T-helper 1 cell treated with Interleukin-12 subunit alpha and Interleukin-12 subunit beta and Interleukin-4 antibody, amounts not matched to agents 30 μg/mL and 1 μg/mL, for 36 hours (primary cell): ENCODE results near the gene CACNA1D.
"Not testable (repeated sequence)": the region's sequence is repeated elsewhere in the genome, so short reads cannot be mapped to it uniquely, and the experiment has no call there.

ENCODE experiments used
- H3K27ac Mint-ChIP-seq: one replicate; pipeline ENCODE4 v1.8.0; 2021; ENCODE audit warnings: mild to moderate bottlenecking, mixed read lengths
- H3K27me3 Mint-ChIP-seq: one replicate; pipeline ENCODE4 v1.8.0; 2021; ENCODE audit warnings: low read depth, mixed read lengths
- H3K36me3 Mint-ChIP-seq: one replicate; pipeline ENCODE4 v1.8.0; 2021; ENCODE audit warnings: low read depth, mixed read lengths
- H3K4me1 Mint-ChIP-seq: one replicate; pipeline ENCODE4 v1.8.0; 2021; ENCODE audit warnings: low read depth, mixed read lengths
- H3K4me3 Mint-ChIP-seq: one replicate; pipeline ENCODE4 v1.8.0; 2021; ENCODE audit warnings: mild to moderate bottlenecking, moderate library complexity, mixed read lengths
- H3K9me3 Mint-ChIP-seq: one replicate; pipeline ENCODE4 v1.8.0; 2021; ENCODE audit warnings: mixed read lengths

Gene CACNA1D

DNA sequence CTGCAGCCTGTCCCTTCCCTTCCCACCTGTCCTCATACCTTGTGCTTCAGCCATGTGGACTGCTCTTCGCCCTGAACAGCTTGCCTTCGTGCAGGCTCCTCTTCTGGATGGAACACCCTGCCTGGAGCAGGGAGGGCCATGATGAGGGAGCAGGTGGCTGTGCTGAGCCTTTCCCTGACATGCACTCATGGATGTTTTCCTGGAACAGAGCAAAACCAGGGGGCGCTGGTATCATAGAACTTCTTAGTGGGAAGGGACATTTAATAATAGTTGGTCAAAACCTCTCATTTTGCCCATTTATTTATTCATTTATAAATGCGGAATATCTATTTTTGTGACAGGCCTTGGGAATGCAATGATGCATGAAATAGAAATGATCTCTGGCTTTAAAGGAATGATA, 149.3 kb downstream of the CACNA1D start:
- peaks cover 6% of the 10 kb centered on the region for H3K27me3 Mint-ChIP-seq
- no peaks in the 10 kb centered on the region for H3K9me3 Mint-ChIP-seq
- no peak overlapping the region for H3K27ac Mint-ChIP-seq
- no peaks in the 10 kb centered on the region for H3K4me1 Mint-ChIP-seq
- no peaks in the 10 kb centered on the region for H3K36me3 Mint-ChIP-seq
- H3K4me3 Mint-ChIP-seq, result no peak overlapping the region

GRCh38 chr3:53645754-53646153, 151.3 kb downstream of the CACNA1D start:
- H3K27me3 Mint-ChIP-seq, result peaks cover 6% of the 10 kb centered on the region

GRCh38 chr3:53646723-53647122, 152.3 kb downstream of the CACNA1D start:
- Mint-ChIP-seq H3K9me3 (no peaks in the 10 kb centered on the region), H3K4me3 (no peak overlapping the region), H3K27me3 (peaks cover 6% of the 10 kb centered on the region)

More at GRCh38 chr3:53645754-53646153, 151.3 kb downstream of the CACNA1D start:
- Mint-ChIP-seq H3K36me3 (no peaks in the 10 kb centered on the region), H3K4me1 (peaks cover 2% of the 10 kb centered on the region), H3K9me3 (no peaks in the 10 kb centered on the region), H3K27ac (no peak overlapping the region), H3K4me3 (no peak overlapping the region)

GRCh38 chr3:53649816-53650215, 155.4 kb downstream of the CACNA1D start:
- peaks cover 21% of the 10 kb centered on the region for H3K9me3 Mint-ChIP-seq
- H3K36me3 Mint-ChIP-seq, result no peaks in the 10 kb centered on the region
- peaks cover 4% of the 10 kb centered on the region for H3K4me1 Mint-ChIP-seq
- H3K27ac Mint-ChIP-seq, result no peak overlapping the region
- H3K4me3 Mint-ChIP-seq, result no peak overlapping the region
- peaks cover 11% of the 10 kb centered on the region for H3K27me3 Mint-ChIP-seq

More at GRCh38 chr3:53646723-53647122, 152.3 kb downstream of the CACNA1D start:
- no peak overlapping the region for H3K27ac Mint-ChIP-seq
- H3K36me3 Mint-ChIP-seq, result no peaks in the 10 kb centered on the region
- peaks cover 4% of the 10 kb centered on the region for H3K4me1 Mint-ChIP-seq

GRCh38 chr3:53650424-53650823, 156.0 kb downstream of the CACNA1D start:
- no peaks in the 10 kb centered on the region for H3K36me3 Mint-ChIP-seq
- peaks cover 15% of the 10 kb centered on the region for H3K27me3 Mint-ChIP-seq
- no peak overlapping the region for H3K27ac Mint-ChIP-seq
- H3K4me1 Mint-ChIP-seq, result peaks cover 4% of the 10 kb centered on the region
- no peak overlapping the region for H3K4me3 Mint-ChIP-seq
- peaks cover 27% of the 10 kb centered on the region for H3K9me3 Mint-ChIP-seq

DNA sequence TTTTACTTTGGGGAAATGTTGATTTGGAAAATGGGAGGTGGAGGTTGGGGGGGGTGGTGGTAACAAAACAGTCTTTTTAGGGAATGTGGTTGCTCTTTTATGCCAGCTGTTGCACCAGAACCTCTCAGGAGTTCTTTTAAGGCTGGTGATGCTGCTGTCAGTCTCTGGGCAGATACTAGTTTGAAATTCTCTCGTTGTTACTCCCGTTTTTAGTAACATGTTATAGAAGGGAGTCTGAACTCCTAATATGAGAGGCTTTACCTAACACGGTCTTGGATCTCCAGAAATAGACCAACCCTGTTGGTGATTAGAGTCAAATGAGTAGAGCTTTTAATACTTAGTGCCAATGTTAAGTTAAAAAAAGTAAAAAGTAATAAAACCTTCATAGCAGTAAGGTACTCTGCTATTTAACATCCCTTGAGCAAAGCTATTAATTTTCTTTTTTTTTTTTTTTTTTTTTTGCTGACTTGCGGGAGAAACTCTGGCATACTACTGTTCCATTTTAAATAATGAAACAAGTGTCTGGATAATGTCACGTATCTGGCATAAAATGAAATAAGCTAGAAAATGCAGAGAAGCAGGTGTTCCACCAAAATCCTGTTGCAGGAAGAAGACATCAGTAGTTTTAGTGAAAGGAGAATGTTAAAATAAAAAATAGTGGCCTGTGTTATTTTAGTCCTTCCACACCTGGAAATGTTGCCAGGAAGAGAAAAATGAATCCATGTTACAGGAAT, 156.7 kb downstream of the CACNA1D start:
- H3K9me3 Mint-ChIP-seq, result peaks cover 29% of the 10 kb centered on the region
- peaks cover 13% of the 10 kb centered on the region for H3K27me3 Mint-ChIP-seq
- peaks cover 4% of the 10 kb centered on the region for H3K4me1 Mint-ChIP-seq
- H3K36me3 Mint-ChIP-seq, result no peaks in the 10 kb centered on the region
- no peak overlapping the region for H3K4me3 Mint-ChIP-seq
- H3K27ac Mint-ChIP-seq, result no peak overlapping the region

- Mint-ChIP-seq H3K27ac (no peak overlapping the region), H3K4me3 (no peak overlapping the region), H3K9me3 (peaks cover 29% of the 10 kb centered on the region), H3K4me1 (peaks cover 4% of the 10 kb centered on the region), H3K27me3 (peaks cover 13% of the 10 kb centered on the region), H3K36me3 (no peaks in the 10 kb centered on the region)
Measured at GRCh38 chr3:53651927-53652326, 157.5 kb downstream of the CACNA1D start.

DNA sequence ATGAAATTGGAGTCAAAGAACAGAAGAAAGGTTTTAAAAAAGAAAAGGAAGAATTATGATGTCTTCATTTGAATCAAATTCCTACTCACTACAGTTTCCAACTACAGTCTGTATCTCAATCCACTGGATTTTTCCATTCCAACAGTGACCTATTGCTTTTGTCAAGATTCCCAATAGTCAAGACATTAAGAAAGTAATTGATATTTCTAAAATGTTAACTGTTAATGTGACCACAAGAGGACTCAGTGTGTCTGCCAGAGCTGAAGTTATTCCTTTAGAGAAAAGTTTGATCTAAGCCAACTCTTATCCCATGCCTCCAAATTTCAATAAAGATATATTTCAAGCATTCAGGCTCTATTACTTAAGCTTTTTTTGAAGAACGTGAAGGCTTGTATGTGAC, 163.2 kb downstream of the CACNA1D start:
- Mint-ChIP-seq H3K27me3 (peaks cover 13% of the 10 kb centered on the region), H3K36me3 (no peaks in the 10 kb centered on the region), H3K9me3 (peaks cover 38% of the 10 kb centered on the region), H3K4me3 (no peak overlapping the region), H3K4me1 (no peaks in the 10 kb centered on the region), H3K27ac (no peak overlapping the region)

DNA sequence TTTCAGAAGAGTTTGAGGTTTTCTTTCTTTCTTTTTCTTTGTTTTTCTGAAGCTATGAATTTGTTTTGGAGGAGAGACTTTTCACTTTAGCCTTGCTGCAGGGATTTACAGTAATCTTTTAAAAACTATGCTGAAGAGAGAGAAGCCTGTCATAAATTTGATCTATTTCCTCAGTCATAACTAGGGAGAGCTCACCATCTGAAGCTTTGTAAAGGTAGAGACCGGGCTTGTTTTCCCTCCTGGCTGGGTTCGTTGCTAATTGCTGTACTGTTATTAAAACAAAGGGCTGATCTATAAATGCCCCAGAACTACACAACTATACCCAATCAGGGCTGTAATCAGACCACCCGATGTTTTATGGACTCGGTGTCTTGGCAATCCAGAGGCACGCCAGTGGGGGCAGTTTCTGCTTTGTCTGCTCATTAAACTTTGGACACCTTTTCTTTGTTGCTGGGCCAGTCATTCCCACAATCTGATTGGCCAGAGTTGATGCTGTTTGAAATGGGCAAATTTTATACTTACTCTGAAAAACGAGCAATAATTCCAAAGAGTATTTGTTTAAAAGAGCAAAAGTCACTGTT, 164.3 kb downstream of the CACNA1D start:
- peaks cover 39% of the 10 kb centered on the region for H3K9me3 Mint-ChIP-seq
- no peaks in the 10 kb centered on the region for H3K4me1 Mint-ChIP-seq
- H3K4me3 Mint-ChIP-seq, result no peak overlapping the region
- H3K36me3 Mint-ChIP-seq, result no peaks in the 10 kb centered on the region
- H3K27me3 Mint-ChIP-seq, result peaks cover 8% of the 10 kb centered on the region
- no peak overlapping the region for H3K27ac Mint-ChIP-seq

- Mint-ChIP-seq H3K36me3 (no peaks in the 10 kb centered on the region), H3K4me1 (no peaks in the 10 kb centered on the region), H3K4me3 (no peak overlapping the region), H3K27ac (no peak overlapping the region), H3K27me3 (peaks cover 8% of the 10 kb centered on the region), H3K9me3 (peaks cover 34% of the 10 kb centered on the region)
Measured at GRCh38 chr3:53659996-53660395, 165.6 kb downstream of the CACNA1D start.

DNA sequence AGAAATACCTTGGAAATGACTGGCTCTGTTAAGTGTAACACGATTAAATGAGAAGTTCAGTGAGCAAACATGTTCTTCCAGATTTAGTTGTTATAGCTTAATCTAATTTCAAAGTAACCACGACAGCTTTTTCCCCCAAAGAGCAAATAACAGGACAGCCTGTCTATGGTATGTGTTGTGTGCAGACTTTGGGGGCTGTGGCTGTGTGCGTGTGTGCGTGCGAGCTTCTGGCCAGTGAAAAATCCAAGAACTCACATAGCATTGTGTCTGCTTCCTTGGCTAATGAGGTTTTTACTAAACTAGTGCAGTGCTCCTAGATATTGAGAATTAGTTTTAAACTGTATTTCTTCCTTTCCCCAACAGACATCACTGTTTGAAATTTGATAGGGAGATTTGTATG, 167.1 kb downstream of the CACNA1D start:
- no peaks in the 10 kb centered on the region for H3K27me3 Mint-ChIP-seq

DNA sequence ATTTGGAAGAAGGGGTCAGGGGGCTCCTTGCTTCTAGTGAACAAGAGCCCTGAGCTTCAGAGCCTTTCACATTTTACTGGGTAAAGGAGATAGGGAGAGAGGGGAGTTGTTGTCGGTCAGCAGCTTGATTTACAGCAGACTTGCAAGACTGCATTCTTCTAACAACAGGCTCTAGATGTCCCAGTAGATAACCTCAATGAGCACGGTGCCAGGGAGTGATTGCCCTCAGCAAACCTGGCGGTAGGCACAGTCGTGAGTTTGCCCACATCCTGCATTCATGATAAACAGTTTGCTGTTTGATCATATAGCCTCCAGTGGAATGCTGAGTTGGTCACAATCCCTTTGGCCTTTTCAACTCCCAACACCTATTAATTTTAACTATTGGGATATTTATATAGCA, 170.4 kb downstream of the CACNA1D start:
- H3K4me1 Mint-ChIP-seq, H3K27me3 Mint-ChIP-seq, H3K4me3 Mint-ChIP-seq, H3K36me3 Mint-ChIP-seq, H3K27ac Mint-ChIP-seq: not testable (repeated sequence)
- H3K9me3 Mint-ChIP-seq, result peaks cover 28% of the 10 kb centered on the region

More for the DNA sequence above, 167.1 kb downstream of the CACNA1D start:
- no peaks in the 10 kb centered on the region for H3K36me3 Mint-ChIP-seq
- H3K27ac Mint-ChIP-seq, result no peak overlapping the region
- peaks cover 28% of the 10 kb centered on the region for H3K9me3 Mint-ChIP-seq
- no peaks in the 10 kb centered on the region for H3K4me1 Mint-ChIP-seq
- H3K4me3 Mint-ChIP-seq, result no peak overlapping the region

DNA sequence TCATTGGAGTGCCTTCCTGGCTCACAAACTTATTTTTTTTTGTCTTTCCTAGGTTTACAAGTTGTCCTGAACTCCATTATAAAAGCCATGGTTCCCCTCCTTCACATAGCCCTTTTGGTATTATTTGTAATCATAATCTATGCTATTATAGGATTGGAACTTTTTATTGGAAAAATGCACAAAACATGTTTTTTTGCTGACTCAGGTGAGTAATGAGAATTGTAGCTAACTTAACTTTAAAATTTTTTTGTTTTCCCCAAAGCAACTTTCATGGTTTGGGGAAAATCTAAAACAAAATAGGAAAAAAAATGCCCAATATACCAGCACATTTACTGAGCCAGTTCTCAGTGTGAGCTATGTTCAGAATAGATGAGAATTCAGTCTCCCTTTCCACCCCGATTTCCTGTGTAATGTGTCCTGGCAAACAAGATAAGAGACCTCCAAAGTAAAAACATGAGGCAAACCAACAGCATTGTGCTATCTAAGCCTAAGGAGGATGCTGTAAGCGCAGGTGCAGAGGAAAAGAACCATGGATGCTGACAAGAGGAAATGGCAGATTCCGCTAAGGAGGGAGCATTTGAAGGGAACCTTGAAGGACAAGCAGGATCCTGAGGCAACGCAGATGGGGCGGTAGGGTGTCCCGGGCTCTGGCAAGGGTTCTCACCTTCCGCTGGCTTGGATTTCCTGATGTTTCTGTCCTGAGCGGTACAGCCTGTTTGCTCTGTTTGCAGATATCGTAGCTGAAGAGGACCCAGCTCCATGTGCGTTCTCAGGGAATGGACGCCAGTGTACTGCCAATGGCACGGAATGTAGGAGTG, 171.4 kb downstream of the CACNA1D start:
- H3K9me3 Mint-ChIP-seq, result peaks cover 28% of the 10 kb centered on the region
- no peaks in the 10 kb centered on the region for H3K27me3 Mint-ChIP-seq
- no peak overlapping the region for H3K4me3 Mint-ChIP-seq
- H3K36me3 Mint-ChIP-seq, result no peaks in the 10 kb centered on the region
- no peak overlapping the region for H3K27ac Mint-ChIP-seq
- no peaks in the 10 kb centered on the region for H3K4me1 Mint-ChIP-seq

GRCh38 chr3:53668872-53669271, 174.5 kb downstream of the CACNA1D start:
- no peaks in the 10 kb centered on the region for H3K4me1 Mint-ChIP-seq
- no peak overlapping the region for H3K27ac Mint-ChIP-seq
- H3K27me3 Mint-ChIP-seq, result no peaks in the 10 kb centered on the region
- H3K4me3 Mint-ChIP-seq, result no peak overlapping the region
- H3K36me3 Mint-ChIP-seq, result no peaks in the 10 kb centered on the region
- peaks cover 4% of the 10 kb centered on the region for H3K9me3 Mint-ChIP-seq

DNA sequence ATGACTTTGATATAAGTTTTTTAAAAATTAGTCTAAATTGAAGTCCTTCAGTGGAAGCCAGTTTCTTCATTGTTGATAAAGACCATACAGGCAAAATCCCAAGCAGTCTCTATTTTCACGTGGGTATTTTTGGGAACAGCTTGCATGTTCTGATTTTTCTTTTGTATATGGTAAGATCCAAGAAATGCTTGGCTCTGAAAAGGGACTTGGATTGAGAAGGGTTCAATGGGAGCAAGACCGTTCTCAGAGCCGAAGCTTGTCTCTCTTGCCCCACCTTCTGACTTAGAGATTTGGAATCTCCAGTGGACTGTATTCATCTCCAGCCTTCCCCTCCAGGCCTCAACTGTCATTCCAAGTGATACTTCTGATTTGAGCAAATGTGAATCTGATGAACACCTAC, 176.3 kb downstream of the CACNA1D start:
- Mint-ChIP-seq H3K4me3 (no peak overlapping the region), H3K36me3 (no peaks in the 10 kb centered on the region), H3K27me3 (no peaks in the 10 kb centered on the region), H3K4me1 (no peaks in the 10 kb centered on the region), H3K27ac (no peak overlapping the region), H3K9me3 (no peaks in the 10 kb centered on the region)
